ENCODE measurements around the gene KCNMB1.

GRCh38 chr5:170427672-170428236 lies 38.6 kb upstream of the KCNMB1 start:
- TF ChIP-seq CTCF (IDR thresholded peaks at IDR 0.05; ENCODE audit: low read length) (no peak), EZH2 (optimal IDR thresholded peaks at IDR 0.05; ENCODE audit: low read depth, low read length) (no peak), EZH2phosphoT487 (IDR thresholded peaks at IDR 0.05; ENCODE audit: low read length) (no peak)

Data from MM.1S (cell line).